Astrocyte (in vitro differentiated cells and primary cell): ENCODE measurements around the gene ATG14. TPM values are rescaled to one million over a fixed set of nuclear protein-coding genes. Genes with fewer than 3 reads are reported as not detected.

ENCODE experiments used
- DNase-seq: peaks from one replicate; pipeline ENCODE4 v3.0.0-alpha.2; 2010; ENCODE audit warnings: low read depth
- FAIRE-seq: peaks from 2 replicates; lab custom pipeline; 2011; peaks lifted over from hg19 to GRCh38; lab: Jason Lieb, UNC
- H2AFZ ChIP-seq: 2 replicates; pipeline ENCODE4 v1.6.0; 2012; ENCODE audit warnings: low read depth, low read length, inconsistent platforms
- H3K27ac ChIP-seq: 2 replicates; pipeline ENCODE4 v1.5.1; 2011; ENCODE audit warnings: low read depth, low read length, inconsistent platforms
- H3K27me3 ChIP-seq: 2 replicates; pipeline ENCODE4 v1.6.0; 2011; ENCODE audit warnings: low read length, inconsistent platforms; ENCODE audit not compliant: insufficient read depth
- H3K36me3 ChIP-seq: 2 replicates; pipeline ENCODE4 v1.5.1; 2011; ENCODE audit warnings: low read length, inconsistent platforms; ENCODE audit not compliant: insufficient read depth
- H3K4me1 ChIP-seq: 2 replicates; pipeline ENCODE4 v1.5.1; 2011; ENCODE audit warnings: low read length, inconsistent platforms; ENCODE audit not compliant: insufficient read depth
- H3K4me2 ChIP-seq: 2 replicates; pipeline ENCODE4 v1.6.0; 2012; ENCODE audit warnings: low read length, inconsistent platforms
- H3K4me3 ChIP-seq: 2 replicates; pipeline ENCODE4 v1.5.1; 2011; ENCODE audit warnings: low read depth, mild to moderate bottlenecking, low read length, inconsistent platforms; ENCODE audit not compliant: insufficient read depth
- H3K79me2 ChIP-seq: 2 replicates; pipeline ENCODE4 v1.6.0; 2012; ENCODE audit warnings: mild to moderate bottlenecking, low read length, inconsistent platforms; ENCODE audit not compliant: insufficient read depth
- H3K9ac ChIP-seq: 2 replicates; pipeline ENCODE4 v1.6.0; 2012; ENCODE audit warnings: mild to moderate bottlenecking, low read length, inconsistent platforms
- H3K9me3 ChIP-seq: 2 replicates; pipeline ENCODE4 v1.5.1; 2012; ENCODE audit warnings: low read depth, mild to moderate bottlenecking, low read length, inconsistent platforms; ENCODE audit not compliant: insufficient read depth
- H4K20me1 ChIP-seq: 2 replicates; pipeline ENCODE4 v1.6.0; 2012; ENCODE audit warnings: low read length, inconsistent platforms; ENCODE audit not compliant: insufficient read depth
- H3K27ac Mint-ChIP-seq: one replicate; pipeline ENCODE4 v1.8.0; 2021; ENCODE audit warnings: mild to moderate bottlenecking, mixed read lengths; ENCODE audit not compliant: unreplicated experiment
- H3K27me3 Mint-ChIP-seq: one replicate; pipeline ENCODE4 v1.8.0; 2021; ENCODE audit warnings: low read depth, mixed read lengths; ENCODE audit not compliant: unreplicated experiment
- H3K36me3 Mint-ChIP-seq: one replicate; pipeline ENCODE4 v1.8.0; 2021; ENCODE audit warnings: low read depth, mixed read lengths; ENCODE audit not compliant: unreplicated experiment
- H3K4me1 Mint-ChIP-seq: one replicate; pipeline ENCODE4 v1.8.0; 2021; ENCODE audit warnings: low read depth, mixed read lengths; ENCODE audit not compliant: unreplicated experiment
- H3K4me3 Mint-ChIP-seq: one replicate; pipeline ENCODE4 v1.8.0; 2021; ENCODE audit warnings: mild to moderate bottlenecking, moderate library complexity, mixed read lengths; ENCODE audit not compliant: unreplicated experiment
- H3K9me3 Mint-ChIP-seq: one replicate; pipeline ENCODE4 v1.8.0; 2021; ENCODE audit warnings: mild to moderate bottlenecking, mixed read lengths; ENCODE audit not compliant: unreplicated experiment
- EZH2 ChIP-seq: IDR thresholded peaks from 2 replicates; pipeline ENCODE4 v1.6.1; 2012; ENCODE audit warnings: mild to moderate bottlenecking, low read length, inconsistent platforms; ENCODE audit not compliant: insufficient read depth
- total RNA-seq: library from RNA; stranded (reverse); gene quantifications from 2 replicates; pipeline ENCODE4 v1.2.1, GENCODE V29; 2021
- TF ChIP-seq, protein P1 (sequence below): IDR thresholded peaks from 2 replicates; pipeline ENCODE4 v1.5.1; 2011; ENCODE audit warnings: low read depth, mild to moderate bottlenecking, inconsistent platforms, low read length, moderate library complexity; ENCODE audit not compliant: insufficient read depth

ATG14 gene
- total RNA-seq, 1 donor from 2014 or later = 11.5 TPM

DNA sequence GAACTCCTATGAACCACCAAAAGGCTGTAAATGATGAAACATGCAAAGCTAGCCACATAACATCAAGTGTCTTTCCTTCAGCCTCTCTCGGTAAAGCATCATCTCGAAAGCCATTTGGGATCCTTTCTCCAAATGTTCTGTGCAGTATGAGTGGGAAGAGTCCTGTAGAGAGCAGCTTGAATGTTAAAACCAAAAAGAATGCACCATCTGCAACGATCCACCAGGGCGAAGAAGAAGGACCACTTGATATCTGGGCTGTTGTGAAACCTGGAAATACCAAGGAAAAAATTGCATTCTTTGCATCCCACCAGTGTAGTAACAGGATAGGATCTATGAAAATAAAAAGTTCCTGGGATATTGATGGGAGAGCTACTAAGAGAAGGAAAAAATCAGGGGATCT lies 61.2 kb downstream of the ATG14 start:
- Histone ChIP-seq H3K9ac (no peak overlapping the region), H4K20me1 (peaks cover 65% of the 10 kb centered on the region), H3K79me2 (peaks cover 29% of the 10 kb centered on the region), H3K4me1 (no peaks in the 10 kb centered on the region), H3K9me3 (no peaks in the 10 kb centered on the region), H3K4me3 (no peak overlapping the region), H3K4me2 (no peak overlapping the region), H3K27me3 (no peaks in the 10 kb centered on the region), H2AFZ (no peak overlapping the region), H3K27ac (no peak overlapping the region), H3K36me3 (peaks cover 13% of the 10 kb centered on the region)
- Mint-ChIP-seq H3K4me3 (no peak overlapping the region), H3K9me3 (no peaks in the 10 kb centered on the region), H3K27me3 (no peaks in the 10 kb centered on the region), H3K36me3 (peaks cover 17% of the 10 kb centered on the region), H3K4me1 (no peaks in the 10 kb centered on the region), H3K27ac (no peak overlapping the region)
- TF ChIP-seq, protein P1, sequence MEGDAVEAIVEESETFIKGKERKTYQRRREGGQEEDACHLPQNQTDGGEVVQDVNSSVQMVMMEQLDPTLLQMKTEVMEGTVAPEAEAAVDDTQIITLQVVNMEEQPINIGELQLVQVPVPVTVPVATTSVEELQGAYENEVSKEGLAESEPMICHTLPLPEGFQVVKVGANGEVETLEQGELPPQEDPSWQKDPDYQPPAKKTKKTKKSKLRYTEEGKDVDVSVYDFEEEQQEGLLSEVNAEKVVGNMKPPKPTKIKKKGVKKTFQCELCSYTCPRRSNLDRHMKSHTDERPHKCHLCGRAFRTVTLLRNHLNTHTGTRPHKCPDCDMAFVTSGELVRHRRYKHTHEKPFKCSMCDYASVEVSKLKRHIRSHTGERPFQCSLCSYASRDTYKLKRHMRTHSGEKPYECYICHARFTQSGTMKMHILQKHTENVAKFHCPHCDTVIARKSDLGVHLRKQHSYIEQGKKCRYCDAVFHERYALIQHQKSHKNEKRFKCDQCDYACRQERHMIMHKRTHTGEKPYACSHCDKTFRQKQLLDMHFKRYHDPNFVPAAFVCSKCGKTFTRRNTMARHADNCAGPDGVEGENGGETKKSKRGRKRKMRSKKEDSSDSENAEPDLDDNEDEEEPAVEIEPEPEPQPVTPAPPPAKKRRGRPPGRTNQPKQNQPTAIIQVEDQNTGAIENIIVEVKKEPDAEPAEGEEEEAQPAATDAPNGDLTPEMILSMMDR = no peak
- TF ChIP-seq EZH2 = no peak
- DNase-seq = no peak
- FAIRE-seq = no peak

DNA sequence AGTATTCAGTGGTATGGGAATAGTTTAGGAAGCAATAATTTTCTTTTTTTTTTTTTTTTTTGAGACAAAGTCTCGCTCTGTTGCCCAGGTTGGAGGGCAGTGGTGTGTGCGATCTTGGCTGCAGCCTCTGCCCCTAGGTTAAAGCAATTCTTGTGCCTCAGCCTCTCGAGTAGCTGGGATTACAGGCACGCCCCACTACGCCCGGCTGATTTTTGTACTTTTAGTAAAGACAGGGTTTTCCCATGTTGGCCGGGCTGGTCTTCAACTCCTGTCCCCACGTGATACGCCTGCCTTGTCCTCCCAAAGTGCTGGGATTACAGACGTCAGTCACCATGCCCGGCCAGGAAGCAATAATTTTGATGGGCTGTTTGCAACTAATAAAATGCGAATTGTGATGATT lies 62.1 kb downstream of the ATG14 start:
- Mint-ChIP-seq H3K4me3 (no peak overlapping the region), H3K36me3 (peaks cover 17% of the 10 kb centered on the region), H3K27ac (no peak overlapping the region), H3K9me3 (no peaks in the 10 kb centered on the region), H3K27me3 (no peaks in the 10 kb centered on the region), H3K4me1 (peaks cover 3% of the 10 kb centered on the region)
- Histone ChIP-seq H3K27me3 (no peaks in the 10 kb centered on the region), H3K27ac (no peak overlapping the region), H3K36me3 (peaks cover 13% of the 10 kb centered on the region), H3K9me3 (no peaks in the 10 kb centered on the region), H2AFZ (no peak overlapping the region), H3K9ac (no peak overlapping the region), H3K4me2 (no peak overlapping the region), H3K79me2 (peaks cover 38% of the 10 kb centered on the region), H3K4me3 (no peak overlapping the region), H3K4me1 (no peaks in the 10 kb centered on the region), H4K20me1 (peaks cover 70% of the 10 kb centered on the region)
- DNase-seq (no peak), FAIRE-seq (no peak)
- TF ChIP-seq, protein P1 = no peak
- no peak for TF ChIP-seq EZH2

DNA sequence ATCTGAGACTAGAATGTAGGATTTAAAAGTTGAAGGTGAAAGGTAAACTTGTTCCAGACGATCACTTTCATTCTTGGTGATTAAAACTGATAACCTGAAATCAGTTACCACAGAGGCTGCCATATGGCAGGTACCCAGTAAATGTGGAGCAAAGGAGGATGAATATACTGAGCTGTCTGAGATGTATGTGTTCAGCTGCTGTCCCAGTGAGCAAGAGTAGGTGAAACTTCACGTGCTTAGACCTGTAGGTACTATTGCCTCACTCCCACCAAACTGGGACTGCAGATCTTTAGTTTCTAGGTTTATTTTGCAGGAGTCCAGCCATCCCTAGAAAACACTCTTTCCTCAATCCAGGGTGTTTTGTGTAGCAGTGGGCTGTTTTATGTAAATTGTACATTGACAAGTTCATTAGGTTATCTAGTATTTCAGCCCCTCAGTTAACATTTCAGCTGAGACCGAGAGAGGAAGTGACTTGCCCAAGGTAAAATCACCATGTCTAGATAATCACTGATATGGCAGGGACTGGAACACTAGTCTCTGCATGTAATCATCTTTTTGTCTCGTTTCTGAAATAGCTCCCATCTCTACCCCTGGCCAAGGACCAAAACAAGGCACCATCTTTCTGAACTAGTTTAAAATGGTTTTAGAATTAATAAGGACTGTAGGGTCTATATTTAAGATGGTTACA lies 62.7 kb downstream of the ATG14 start:
- Histone ChIP-seq H3K27me3 (no peaks in the 10 kb centered on the region), H3K4me1 (no peaks in the 10 kb centered on the region), H4K20me1 (peaks cover 67% of the 10 kb centered on the region), H2AFZ (no peak overlapping the region), H3K9ac (no peak overlapping the region), H3K9me3 (no peaks in the 10 kb centered on the region), H3K4me2 (no peak overlapping the region), H3K27ac (no peak overlapping the region), H3K79me2 (peaks cover 41% of the 10 kb centered on the region), H3K36me3 (peaks cover 13% of the 10 kb centered on the region), H3K4me3 (no peak overlapping the region)
- FAIRE-seq = no peak
- no peaks in the 10 kb centered on the region for H3K27me3 Mint-ChIP-seq
- H3K9me3 Mint-ChIP-seq = no peaks in the 10 kb centered on the region
- TF ChIP-seq EZH2 = no peak
- TF ChIP-seq, protein P1 = no peak
- H3K27ac Mint-ChIP-seq = no peak overlapping the region
- no peak overlapping the region for H3K4me3 Mint-ChIP-seq
- H3K36me3 Mint-ChIP-seq = peaks cover 15% of the 10 kb centered on the region
- peaks cover 5% of the 10 kb centered on the region for H3K4me1 Mint-ChIP-seq
- no peak for DNase-seq
